Activated CD8-positive, alpha-beta T cell treated with anti-CD3 and anti-CD28 coated beads, Interleukin-2, amount 10 ng/mL, durations not matched to agents 7 days and 5 days (primary cell): ENCODE measurements around the gene BACE2. TPM values are rescaled to one million over a fixed set of nuclear protein-coding genes. Genes with fewer than 3 reads are reported as not detected.
"Not testable (repeated sequence)": the region's sequence is repeated elsewhere in the genome, so short reads cannot be mapped to it uniquely, and the experiment has no call there.

Source experiments
- ATAC-seq: fragments of 150-1000 bp; cut with Tn5 transposase; one replicate; pipeline ENCODE4 v1.10.0; 2021; ENCODE audit warnings: moderate library complexity
- CTCF ChIA-PET: fragments of 350-600 bp; sonication (Branson Sonifier 250); formaldehyde crosslinking; loops from one replicate; lab custom pipeline; 2021; ENCODE audit warnings: antibody characterized with exemption; lab: Charles Lee
- POLR2A ChIA-PET: fragments of 350-600 bp; sonication (Branson Sonifier 250); formaldehyde crosslinking; loops from one replicate; lab custom pipeline; 2021; ENCODE audit warnings: antibody characterized with exemption; lab: Charles Lee
- DNase-seq: peaks from one replicate; pipeline ENCODE4 v3.0.0-alpha.2; 2020
- H3K27ac Mint-ChIP-seq: one replicate; pipeline ENCODE4 v1.8.0; 2021; ENCODE audit warnings: mild to moderate bottlenecking, mixed read lengths
- H3K27me3 Mint-ChIP-seq: one replicate; pipeline ENCODE4 v1.8.0; 2021; ENCODE audit warnings: low read depth, mixed read lengths
- H3K36me3 Mint-ChIP-seq: one replicate; pipeline ENCODE4 v1.8.0; 2021; ENCODE audit warnings: low read depth, mixed read lengths
- H3K4me1 Mint-ChIP-seq: one replicate; pipeline ENCODE4 v1.8.0; 2021; ENCODE audit warnings: low read depth, mixed read lengths
- H3K4me3 Mint-ChIP-seq: one replicate; pipeline ENCODE4 v1.8.0; 2021; ENCODE audit warnings: mild to moderate bottlenecking, mixed read lengths
- H3K9me3 Mint-ChIP-seq: one replicate; pipeline ENCODE4 v1.8.0; 2022; ENCODE audit warnings: mixed read lengths; ENCODE audit not compliant: insufficient read depth
- total RNA-seq, 2 experiments: library from RNA; stranded (reverse); gene quantifications; one replicate each; pipeline ENCODE4 v1.2.3, GENCODE V29; 2021

The BACE2 gene
- total RNA-seq, 2 experiments from 2014 or later: 4.1 to 4.6 TPM

- ChIA-PET POLR2A (no interaction called here), CTCF (interaction anchor here (1.0 to 1.2 kb wide), 3 partner anchors 23 to 153 kb away, joined by 3 to 7 read pairs (median 3); no protein-coding TSS in a partner anchor)
- no peaks in the 10 kb centered on the region for H3K4me1 Mint-ChIP-seq
- peaks cover 7% of the 10 kb centered on the region for H3K9me3 Mint-ChIP-seq
- H3K4me3 Mint-ChIP-seq: no peak overlapping the region
- peaks cover 35% of the 10 kb centered on the region for H3K27me3 Mint-ChIP-seq
- DNase-seq: no peak
- H3K27ac Mint-ChIP-seq: no peak overlapping the region
- ATAC-seq: no peak
- H3K36me3 Mint-ChIP-seq: no peaks in the 10 kb centered on the region
Observed at GRCh38 chr21:41307219-41307618, 139.3 kb downstream of the BACE2 start.

GRCh38 chr21:41313285-41314164 lies 145.6 kb downstream of the BACE2 start:
- DNase-seq, H3K27ac Mint-ChIP-seq, H3K4me1 Mint-ChIP-seq, CTCF ChIA-PET, H3K36me3 Mint-ChIP-seq, ATAC-seq, POLR2A ChIA-PET, H3K4me3 Mint-ChIP-seq, H3K9me3 Mint-ChIP-seq: not testable (repeated sequence)
- peaks cover 52% of the 10 kb centered on the region for H3K27me3 Mint-ChIP-seq

GRCh38 chr21:41315726-41316125 lies 147.8 kb downstream of the BACE2 start:
- no peak overlapping the region for H3K27ac Mint-ChIP-seq
- no peaks in the 10 kb centered on the region for H3K4me1 Mint-ChIP-seq
- no peaks in the 10 kb centered on the region for H3K36me3 Mint-ChIP-seq
- ChIA-PET CTCF (no interaction called here), POLR2A (no interaction called here)
- H3K27me3 Mint-ChIP-seq: peaks cover 61% of the 10 kb centered on the region
- ATAC-seq: no peak
- H3K4me3 Mint-ChIP-seq: no peak overlapping the region
- no peaks in the 10 kb centered on the region for H3K9me3 Mint-ChIP-seq
- no peak for DNase-seq

GRCh38 chr21:41316200-41317062 lies 148.5 kb downstream of the BACE2 start, which contains the start of gene FAM3B:
FAM3B (plus strand) TSS chr21:41316801; CDS start chr21:41316880, 79 bp downstream.
- peaks cover 63% of the 10 kb centered on the region for H3K27me3 Mint-ChIP-seq
- H3K4me1 Mint-ChIP-seq: peaks cover 6% of the 10 kb centered on the region
- H3K4me3 Mint-ChIP-seq: no peak within 1 kb of the TSS
- no peak within 1 kb of the TSS for H3K27ac Mint-ChIP-seq
- no peaks in the 10 kb centered on the region for H3K36me3 Mint-ChIP-seq
- ChIA-PET CTCF (no interaction called here), POLR2A (no interaction called here)
- ATAC-seq: no peak
- no peak for DNase-seq
- H3K9me3 Mint-ChIP-seq: no peaks in the 10 kb centered on the region

GRCh38 chr21:41317063-41317392 lies 149.1 kb downstream of the BACE2 start:
- no peak for ATAC-seq
- H3K4me1 Mint-ChIP-seq: peaks cover 11% of the 10 kb centered on the region
- no peaks in the 10 kb centered on the region for H3K9me3 Mint-ChIP-seq
- ChIA-PET POLR2A (no interaction called here), CTCF (no interaction called here)
- H3K36me3 Mint-ChIP-seq: no peaks in the 10 kb centered on the region
- H3K27ac Mint-ChIP-seq: no peak overlapping the region
- peaks cover 62% of the 10 kb centered on the region for H3K27me3 Mint-ChIP-seq
- H3K4me3 Mint-ChIP-seq: no peak overlapping the region
- DNase-seq: no peak

GRCh38 chr21:41317458-41317857 lies 149.5 kb downstream of the BACE2 start:
- peaks cover 11% of the 10 kb centered on the region for H3K4me1 Mint-ChIP-seq
- no peak overlapping the region for H3K4me3 Mint-ChIP-seq
- H3K27ac Mint-ChIP-seq: no peak overlapping the region
- ATAC-seq (no peak), DNase-seq (no peak)
- ChIA-PET CTCF (no interaction called here), POLR2A (no interaction called here)
- no peaks in the 10 kb centered on the region for H3K9me3 Mint-ChIP-seq
- no peaks in the 10 kb centered on the region for H3K36me3 Mint-ChIP-seq
- peaks cover 61% of the 10 kb centered on the region for H3K27me3 Mint-ChIP-seq

- no peak overlapping the region for H3K4me3 Mint-ChIP-seq
- DNase-seq (no peak), ATAC-seq (no peak)
- H3K4me1 Mint-ChIP-seq: peaks cover 11% of the 10 kb centered on the region
- no peak overlapping the region for H3K27ac Mint-ChIP-seq
- CTCF ChIA-PET: interaction anchor here (1.2 kb wide), 1 partner anchor 35 kb away, joined by 3 read pairs; no protein-coding TSS in a partner anchor
- peaks cover 57% of the 10 kb centered on the region for H3K27me3 Mint-ChIP-seq
- no peaks in the 10 kb centered on the region for H3K36me3 Mint-ChIP-seq
- POLR2A ChIA-PET: interaction anchor here (1.6 kb wide), 1 partner anchor 43 kb away, joined by 5 read pairs; the partner anchor contains the start of gene MX2
- H3K9me3 Mint-ChIP-seq: no peaks in the 10 kb centered on the region
Observed at GRCh38 chr21:41318218-41318617, 150.3 kb downstream of the BACE2 start.

GRCh38 chr21:41319273-41319672 lies 151.3 kb downstream of the BACE2 start:
- ChIA-PET POLR2A (interaction anchor here (1.6 kb wide), 1 partner anchor 42 kb away, joined by 5 read pairs; the partner anchor contains the start of gene MX2), CTCF (interaction anchor here (2.5 kb wide), 1 partner anchor 36 kb away, joined by 17 read pairs; no protein-coding TSS in a partner anchor)
- Mint-ChIP-seq H3K27ac (no peak overlapping the region), H3K36me3 (no peaks in the 10 kb centered on the region), H3K4me3 (no peak overlapping the region), H3K9me3 (no peaks in the 10 kb centered on the region), H3K27me3 (peaks cover 52% of the 10 kb centered on the region), H3K4me1 (peaks cover 11% of the 10 kb centered on the region)
- DNase-seq: no peak
- no peak for ATAC-seq

- ChIA-PET CTCF (interaction anchor here (0.8 to 2.5 kb wide), 3 partner anchors 16 to 49 kb away, joined by 3 to 17 read pairs (median 3); no protein-coding TSS in a partner anchor), POLR2A (no interaction called here)
- Mint-ChIP-seq H3K4me1 (peaks cover 11% of the 10 kb centered on the region), H3K36me3 (no peaks in the 10 kb centered on the region), H3K9me3 (no peaks in the 10 kb centered on the region), H3K27me3 (peaks cover 33% of the 10 kb centered on the region), H3K4me3 (no peak overlapping the region), H3K27ac (no peak overlapping the region)
- ATAC-seq: peak; percentile 69
- peak; percentile 38 for DNase-seq
Observed at GRCh38 chr21:41321211-41321907, 153.4 kb downstream of the BACE2 start.

- no peak for ATAC-seq
- H3K4me3 Mint-ChIP-seq: no peak overlapping the region
- ChIA-PET POLR2A (no interaction called here), CTCF (interaction anchor here (2.5 kb wide), 1 partner anchor 39 kb away, joined by 17 read pairs; no protein-coding TSS in a partner anchor)
- no peaks in the 10 kb centered on the region for H3K9me3 Mint-ChIP-seq
- H3K27ac Mint-ChIP-seq: no peak overlapping the region
- peaks cover 33% of the 10 kb centered on the region for H3K27me3 Mint-ChIP-seq
- DNase-seq: no peak
- peaks cover 11% of the 10 kb centered on the region for H3K4me1 Mint-ChIP-seq
- no peaks in the 10 kb centered on the region for H3K36me3 Mint-ChIP-seq
Observed at GRCh38 chr21:41321908-41322495, 154.0 kb downstream of the BACE2 start.
